ENCODE data around the gene PRR23E. TPM values are rescaled to one million over a fixed set of nuclear protein-coding genes. Genes with fewer than 3 reads are reported as not detected.

PRR23E gene
- total RNA-seq, 6 experiments from 2014 or later: not detected

- Mint-ChIP-seq H3K27ac (no peak overlapping the region), H3K36me3 (ENCODE audit: low read depth) (no peaks in the 10 kb centered on the region), H3K4me1 (ENCODE audit: low read depth) (peaks cover 25% of the 10 kb centered on the region; the same call in 1 of the 2 replicates), H3K4me3 (no peak overlapping the region), H3K9me3 (no peaks in the 10 kb centered on the region), H3K27me3 (ENCODE audit: insufficient read depth) (peaks cover 13% of the 10 kb centered on the region)
- no peak for DNase-seq
- TF ChIP-seq CTCF (IDR thresholded peaks at IDR 0.05): no peak
Measured at GRCh38 chr3:127216415-127217261, 23.7 kb downstream of the PRR23E start.

DNA sequence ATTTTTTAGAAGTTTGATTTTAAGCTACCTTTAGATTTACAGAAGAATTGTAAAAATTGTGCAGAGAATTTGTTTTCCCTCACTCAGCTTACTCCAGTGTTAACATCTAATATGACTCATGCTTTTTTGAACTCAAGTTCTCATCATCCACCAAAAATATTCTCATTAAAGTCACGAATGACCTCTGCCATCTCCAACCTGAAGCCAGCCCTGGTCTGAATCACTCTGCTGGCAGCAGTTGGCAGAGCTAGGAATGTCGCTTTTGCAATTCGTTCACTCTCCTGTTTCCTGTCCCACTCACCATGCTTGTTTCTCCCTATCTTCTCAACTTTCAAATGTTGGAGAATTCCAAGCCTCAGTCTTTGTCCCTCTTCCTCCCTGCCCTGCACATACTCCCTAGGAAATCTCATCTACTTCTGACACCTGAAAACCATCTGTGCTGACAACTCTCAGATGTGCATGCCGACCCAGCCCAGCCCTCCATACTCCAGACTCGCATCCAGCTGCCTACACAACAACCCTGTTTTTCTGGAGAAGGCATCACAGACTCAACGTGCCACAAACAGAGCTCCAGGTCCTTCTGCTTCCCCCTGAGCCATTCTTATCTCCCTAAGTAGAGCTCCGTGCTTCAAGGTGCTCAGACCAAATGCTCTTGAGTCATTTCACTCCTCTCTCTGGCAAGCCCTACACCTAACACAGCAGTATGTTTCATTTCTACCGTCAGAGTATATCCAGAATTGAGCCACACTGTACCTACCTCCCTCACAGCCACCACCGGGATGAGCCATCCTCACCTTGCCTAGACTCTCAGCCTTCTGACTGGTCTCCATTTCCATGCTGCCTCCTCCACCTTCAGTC, 24.9 kb downstream of the PRR23E start:
- H3K4me1 Mint-ChIP-seq (ENCODE audit: low read depth): peaks cover 25% of the 10 kb centered on the region; the same call in 1 of the 2 replicates
- no peaks in the 10 kb centered on the region for H3K9me3 Mint-ChIP-seq
- H3K36me3 Mint-ChIP-seq (ENCODE audit: low read depth): no peaks in the 10 kb centered on the region
- H3K27me3 Mint-ChIP-seq (ENCODE audit: insufficient read depth): peaks cover 17% of the 10 kb centered on the region
- DNase-seq: peak; percentile 76
- no peak overlapping the region for H3K4me3 Mint-ChIP-seq
- no peak overlapping the region for H3K27ac Mint-ChIP-seq
- TF ChIP-seq CTCF (IDR thresholded peaks at IDR 0.05): no peak

DNA sequence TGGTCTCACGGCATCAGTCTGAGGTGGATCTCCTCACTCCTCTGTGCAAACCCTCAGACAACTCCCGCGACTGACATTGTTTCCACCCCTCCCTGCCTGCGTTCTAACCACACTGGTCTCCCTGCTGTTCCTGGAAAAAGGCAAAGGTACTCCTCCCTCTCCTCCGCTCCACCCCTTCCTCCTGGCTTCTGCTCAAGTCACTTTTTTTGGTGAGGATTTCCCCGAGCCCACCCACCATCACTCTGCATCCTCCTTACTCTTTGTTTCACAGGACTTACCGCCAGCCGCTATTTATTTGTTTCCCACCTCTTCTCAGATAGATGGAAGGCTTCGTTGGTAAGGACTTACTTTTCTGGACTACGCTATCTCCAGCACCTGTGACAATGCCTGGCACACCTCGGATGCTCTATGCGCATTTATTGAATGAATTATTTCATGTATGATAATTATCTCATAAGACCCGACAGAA, 25.6 kb downstream of the PRR23E start:
- Mint-ChIP-seq H3K4me3 (no peak overlapping the region), H3K36me3 (ENCODE audit: low read depth) (no peaks in the 10 kb centered on the region), H3K4me1 (ENCODE audit: low read depth) (peaks cover 25% of the 10 kb centered on the region; the same call in 1 of the 2 replicates), H3K27me3 (ENCODE audit: insufficient read depth) (peaks cover 20% of the 10 kb centered on the region), H3K9me3 (no peaks in the 10 kb centered on the region), H3K27ac (no peak overlapping the region)
- TF ChIP-seq CTCF (IDR thresholded peaks at IDR 0.05): no peak
- DNase-seq: no peak

DNA sequence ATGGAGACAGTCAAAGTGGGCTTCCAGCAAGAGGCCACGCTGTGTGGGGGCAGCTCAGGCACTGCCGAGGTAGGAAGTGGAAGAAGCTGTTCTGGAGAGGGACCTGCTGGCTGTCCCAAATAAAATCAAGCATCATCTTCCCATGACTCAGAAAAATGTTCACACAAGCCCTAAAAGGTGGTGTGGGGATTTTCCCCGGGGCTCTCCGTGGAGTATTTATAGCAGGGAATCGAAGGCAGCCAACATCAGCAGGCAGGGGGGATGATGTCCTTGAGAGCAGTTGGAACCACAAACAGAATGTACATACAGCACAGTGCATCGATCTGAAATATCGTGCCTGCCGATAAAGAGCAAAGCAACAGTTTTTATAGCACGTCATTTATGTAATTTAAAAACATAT, 27.6 kb downstream of the PRR23E start:
- Mint-ChIP-seq H3K27ac (no peak overlapping the region), H3K27me3 (ENCODE audit: insufficient read depth) (peaks cover 17% of the 10 kb centered on the region), H3K4me3 (no peak overlapping the region), H3K9me3 (no peaks in the 10 kb centered on the region; the same call in 1 of the 2 replicates), H3K4me1 (ENCODE audit: low read depth) (peaks cover 12% of the 10 kb centered on the region; the same call in 1 of the 2 replicates), H3K36me3 (ENCODE audit: low read depth) (no peaks in the 10 kb centered on the region; the same call in 1 of the 2 replicates)
- TF ChIP-seq CTCF (IDR thresholded peaks at IDR 0.05): no peak
- no peak for DNase-seq

- DNase-seq: no peak
- Mint-ChIP-seq H3K9me3 (no peaks in the 10 kb centered on the region; the same call in 1 of the 2 replicates), H3K27ac (no peak overlapping the region), H3K27me3 (ENCODE audit: insufficient read depth) (peaks cover 17% of the 10 kb centered on the region), H3K4me1 (ENCODE audit: low read depth) (peaks cover 10% of the 10 kb centered on the region; the same call in 1 of the 2 replicates), H3K36me3 (ENCODE audit: low read depth) (no peaks in the 10 kb centered on the region; the same call in 1 of the 2 replicates), H3K4me3 (no peak overlapping the region)
- TF ChIP-seq CTCF (IDR thresholded peaks at IDR 0.05): no peak
Measured at GRCh38 chr3:127221037-127221436, 28.1 kb downstream of the PRR23E start.

Measured in HFFc6 (cell line).